HUDEP-2 (cell line): ENCODE results near the gene FSTL3.
"Not testable (repeated sequence)": the region's sequence is repeated elsewhere in the genome, so short reads cannot be mapped to it uniquely, and the experiment has no call there.

Experiments used
- DNase-seq, 76 experiments: peaks; one replicate each; lab custom pipeline; 2025; ENCODE audit not compliant: unreplicated experiment in 76 of 76; lab: John Stamatoyannopoulos, UW

FSTL3 gene

DNA sequence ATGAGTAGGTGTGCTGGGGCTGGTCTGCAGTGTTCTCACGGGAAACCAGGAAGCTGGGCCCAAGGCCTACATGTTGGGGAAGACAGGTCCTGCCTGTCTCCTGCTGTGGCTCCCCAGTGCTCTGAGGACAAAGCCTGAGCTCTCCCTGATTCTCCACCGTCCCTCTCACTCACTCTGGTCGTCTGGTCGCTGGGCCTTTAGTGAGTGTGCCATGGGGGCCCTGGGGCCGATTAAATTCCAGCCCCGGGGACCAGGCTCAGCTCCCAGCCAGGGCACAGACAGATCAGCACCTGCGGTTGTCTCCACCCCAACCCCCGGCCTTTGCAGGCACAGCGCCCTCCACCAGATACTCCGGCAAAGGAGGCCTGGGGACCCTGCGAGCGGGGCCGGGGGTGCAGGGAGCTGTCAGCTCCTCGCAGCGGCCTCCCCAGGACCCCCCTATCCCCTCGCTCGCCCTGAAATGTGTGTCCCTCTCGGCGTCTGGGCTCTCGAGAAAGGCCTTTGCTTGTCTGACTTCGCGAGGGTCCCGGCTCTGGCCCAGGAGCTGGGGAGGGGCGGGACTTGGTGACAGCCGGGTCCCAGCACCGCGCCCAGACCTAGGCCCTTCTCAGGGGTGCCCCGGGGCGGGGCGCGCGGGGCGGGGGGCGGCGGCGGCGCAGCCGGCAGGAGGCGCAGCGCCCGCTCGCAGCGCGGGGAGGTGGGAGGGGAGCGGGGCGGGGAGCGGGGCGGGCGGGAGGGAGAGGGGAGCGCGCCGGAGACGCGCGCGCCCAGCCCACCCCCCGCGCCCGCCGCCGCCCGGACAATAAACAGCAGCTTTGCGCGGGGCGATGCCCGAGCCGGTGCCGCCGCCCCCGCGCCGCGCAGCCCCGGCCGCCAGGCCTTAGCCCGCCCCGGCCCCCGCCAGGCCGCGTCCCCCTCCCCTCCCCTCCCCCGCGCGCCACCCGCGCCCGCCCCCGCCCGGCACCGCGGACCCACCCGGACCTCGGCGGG lies 32.3 kb downstream of the FSTL3 start, which contains the start of gene PALM:
TSS of gene PALM (plus strand) at position 782 of the 990 bp plus-strand sequence. CDS start 212 bp downstream, outside the sequence.
- peak in 1 of 76 experiments; percentile 31 for DNase-seq

DNA sequence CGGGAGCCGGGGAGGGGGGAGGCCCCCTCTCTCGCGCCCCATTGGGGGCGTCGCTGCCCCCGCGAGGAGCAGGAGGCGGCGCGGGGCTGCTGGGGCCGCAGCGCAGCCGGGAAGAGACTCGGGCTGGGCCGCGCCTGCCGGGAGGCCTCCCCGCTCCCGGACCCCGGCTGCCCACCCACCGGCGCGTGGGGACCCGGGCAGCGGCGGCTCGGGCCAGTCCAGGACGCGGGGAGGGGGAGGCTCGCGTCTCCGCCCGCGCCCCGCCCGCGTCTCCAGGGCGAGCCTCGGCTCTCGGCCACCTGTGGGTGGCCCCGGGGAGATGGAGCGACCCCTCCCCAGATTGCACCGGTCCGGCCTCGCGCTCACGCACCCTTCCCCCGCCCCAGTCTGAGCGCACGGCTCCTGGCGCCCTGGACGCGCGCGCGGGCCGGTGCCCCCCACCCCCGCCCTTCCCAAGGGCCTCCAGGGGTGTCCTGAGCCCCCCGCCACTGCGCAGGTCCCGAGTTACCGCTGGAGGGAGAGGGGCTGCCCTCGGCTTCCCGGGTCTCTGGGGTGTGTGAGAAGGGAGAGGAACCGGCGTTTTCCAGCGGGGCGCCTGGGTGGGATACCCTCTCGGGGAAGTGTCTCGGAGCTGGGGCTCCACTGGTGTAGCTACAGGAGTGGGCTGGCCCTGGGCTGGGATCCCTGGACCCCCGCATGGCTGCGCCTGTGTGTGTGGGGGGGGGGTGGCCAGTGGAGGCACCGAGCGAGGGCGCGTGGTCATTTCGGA lies 33.2 kb downstream of the FSTL3 start:
- no peak for DNase-seq

DNA sequence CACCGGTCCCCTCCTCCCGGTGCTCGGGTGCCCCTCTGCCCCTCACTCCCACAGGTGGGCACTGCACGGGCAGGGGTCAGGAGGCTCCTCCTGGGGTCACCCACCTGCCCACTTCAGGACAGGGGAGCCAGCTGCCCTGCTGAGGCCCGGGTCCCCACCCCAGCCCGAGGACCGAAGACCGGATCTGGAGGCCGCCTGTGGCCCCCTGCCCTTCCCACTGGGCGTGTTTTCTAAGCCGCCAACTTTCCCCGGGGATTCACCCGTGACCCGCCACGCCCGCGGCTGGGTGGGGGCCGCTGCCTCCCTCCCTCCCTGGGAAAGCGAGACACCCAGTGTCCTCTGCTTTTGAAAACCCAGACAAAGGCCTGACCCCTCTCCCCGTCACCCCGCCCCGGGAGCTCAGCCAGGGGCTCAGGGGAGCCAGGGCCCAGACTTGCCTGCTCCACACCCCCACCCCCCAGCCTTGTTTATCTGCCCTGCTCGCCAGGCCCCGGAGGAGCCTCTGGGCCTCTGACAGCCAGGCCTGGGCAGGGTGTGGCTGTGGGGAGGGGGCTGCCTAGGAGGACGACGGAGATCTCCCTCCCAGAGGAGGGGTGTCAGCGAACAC lies 33.9 kb downstream of the FSTL3 start:
- peak in 4 of 76 experiments; percentile 19 to 36 (median 32) for DNase-seq

DNA sequence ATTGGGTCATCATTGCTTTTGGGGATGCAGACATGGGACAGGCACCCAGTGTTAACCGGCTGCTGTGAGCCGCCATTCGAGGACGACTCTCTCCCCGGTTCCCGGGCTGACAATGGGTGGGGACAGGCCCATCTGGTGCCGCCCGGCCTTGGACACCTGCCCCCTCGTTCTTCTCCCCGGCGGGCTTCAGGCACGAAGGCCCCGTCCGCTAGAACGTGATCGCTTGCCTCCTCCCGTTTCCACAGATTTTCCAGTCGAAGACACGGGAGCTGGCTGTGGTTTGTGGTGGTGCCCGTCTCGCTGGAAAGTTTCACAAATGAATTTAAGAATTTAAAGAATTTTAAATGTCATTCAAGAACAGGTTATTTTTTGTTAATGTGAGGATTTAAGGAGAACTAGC lies 34.6 kb downstream of the FSTL3 start:
- no peak for DNase-seq

DNA sequence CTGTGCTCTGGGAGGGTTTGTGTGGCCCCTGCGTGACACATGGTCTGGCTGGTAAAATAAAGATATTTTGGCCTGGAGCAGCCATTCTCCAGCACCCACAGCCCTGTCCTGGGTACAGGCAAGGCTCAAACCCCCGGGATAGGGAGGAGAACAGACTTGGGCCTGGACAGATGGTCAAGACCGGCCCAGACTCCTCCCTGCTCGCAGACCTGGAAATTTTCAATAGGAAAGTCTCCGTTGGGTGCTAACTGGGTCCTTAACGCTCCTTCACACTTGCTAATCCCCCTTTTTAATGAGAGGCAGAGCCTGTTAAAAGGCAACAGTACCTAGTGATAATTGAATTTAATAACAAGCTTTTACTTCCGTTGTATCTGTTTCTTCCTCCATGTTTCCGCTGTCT lies 35.1 kb downstream of the FSTL3 start:
- no peak for DNase-seq

DNA sequence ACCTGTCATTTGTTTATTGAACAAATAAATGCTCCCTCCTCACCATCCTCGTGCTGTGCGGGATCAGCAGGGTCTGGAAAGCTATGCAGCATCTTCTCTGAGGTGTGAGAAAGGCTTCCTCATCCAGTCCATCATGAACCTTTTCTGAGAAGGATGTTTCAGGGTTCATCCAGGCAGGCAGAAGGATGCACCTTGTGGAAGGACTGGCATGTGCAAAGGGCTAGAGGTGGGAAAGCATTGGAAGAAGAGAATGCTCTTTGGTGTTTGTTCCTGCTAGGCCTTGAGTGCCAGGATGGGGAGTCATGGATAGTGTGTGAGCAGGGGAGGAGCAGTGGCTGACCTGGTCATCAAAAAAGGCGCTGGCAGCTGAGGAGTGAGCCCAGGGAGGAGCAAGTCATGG lies 39.2 kb downstream of the FSTL3 start:
- no peak for DNase-seq

DNA sequence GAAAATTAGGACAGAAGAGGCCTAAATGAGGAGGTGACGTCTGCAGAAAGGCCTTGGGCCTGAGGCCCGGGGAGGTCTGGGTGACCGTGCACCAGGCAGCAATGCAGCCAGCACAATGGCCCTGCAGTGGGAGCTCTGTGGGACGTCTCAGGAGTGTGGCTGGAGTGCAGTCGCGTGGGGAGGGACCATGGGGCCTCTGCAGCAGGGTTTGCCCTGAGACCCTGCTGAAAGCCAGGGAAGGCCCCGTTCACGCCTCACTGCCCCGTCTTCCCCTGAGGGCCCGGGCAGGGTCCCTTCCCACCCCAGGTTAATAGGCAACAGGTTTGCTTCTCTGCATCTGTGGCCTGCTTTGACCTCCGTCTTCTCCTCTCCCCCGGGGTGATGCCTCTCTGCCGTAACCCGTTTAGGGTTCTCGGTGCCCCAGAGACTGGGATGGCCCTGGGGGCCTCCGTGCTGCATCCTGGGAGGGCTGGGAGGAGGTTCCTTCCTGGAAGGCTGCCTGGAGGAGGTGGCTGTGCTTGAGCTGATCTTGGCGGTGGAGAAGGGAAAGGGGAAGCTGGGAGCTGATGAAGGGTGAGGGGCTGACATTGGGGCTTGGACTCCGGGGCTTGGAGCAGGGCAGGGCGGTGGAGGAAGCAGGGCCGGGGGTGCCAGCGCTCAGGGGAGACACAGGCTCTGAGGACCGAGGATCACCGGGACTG lies 42.2 kb downstream of the FSTL3 start:
- no peak for DNase-seq

DNA sequence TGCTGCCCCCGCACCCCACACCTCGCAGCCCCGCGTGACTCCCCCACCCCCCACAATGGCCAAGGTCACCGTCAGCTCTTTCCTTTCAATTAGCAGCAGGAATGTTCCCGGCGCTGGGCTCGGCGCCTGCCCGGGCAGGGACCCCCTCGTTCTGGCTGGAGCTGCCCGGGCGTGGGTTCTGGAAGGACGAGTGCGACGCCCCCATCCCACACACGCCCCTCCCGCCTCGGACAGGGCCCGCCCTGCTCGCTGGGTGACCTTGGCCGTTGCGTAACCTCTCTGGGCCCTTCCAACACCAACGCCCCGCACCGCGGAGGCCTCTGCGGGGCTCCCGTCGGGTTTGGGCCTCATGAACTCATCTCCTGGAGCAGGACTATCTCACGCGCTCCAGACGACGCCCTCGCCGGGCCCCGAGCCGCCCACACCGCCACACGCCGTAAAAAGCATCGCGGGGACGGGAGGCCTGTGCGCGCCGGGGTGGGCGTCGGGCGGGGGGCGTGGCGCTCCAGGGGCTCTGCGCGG lies 42.9 kb downstream of the FSTL3 start:
- DNase-seq = peak in 4 of 76 experiments; percentile 10 to 36 (median 16)

DNA sequence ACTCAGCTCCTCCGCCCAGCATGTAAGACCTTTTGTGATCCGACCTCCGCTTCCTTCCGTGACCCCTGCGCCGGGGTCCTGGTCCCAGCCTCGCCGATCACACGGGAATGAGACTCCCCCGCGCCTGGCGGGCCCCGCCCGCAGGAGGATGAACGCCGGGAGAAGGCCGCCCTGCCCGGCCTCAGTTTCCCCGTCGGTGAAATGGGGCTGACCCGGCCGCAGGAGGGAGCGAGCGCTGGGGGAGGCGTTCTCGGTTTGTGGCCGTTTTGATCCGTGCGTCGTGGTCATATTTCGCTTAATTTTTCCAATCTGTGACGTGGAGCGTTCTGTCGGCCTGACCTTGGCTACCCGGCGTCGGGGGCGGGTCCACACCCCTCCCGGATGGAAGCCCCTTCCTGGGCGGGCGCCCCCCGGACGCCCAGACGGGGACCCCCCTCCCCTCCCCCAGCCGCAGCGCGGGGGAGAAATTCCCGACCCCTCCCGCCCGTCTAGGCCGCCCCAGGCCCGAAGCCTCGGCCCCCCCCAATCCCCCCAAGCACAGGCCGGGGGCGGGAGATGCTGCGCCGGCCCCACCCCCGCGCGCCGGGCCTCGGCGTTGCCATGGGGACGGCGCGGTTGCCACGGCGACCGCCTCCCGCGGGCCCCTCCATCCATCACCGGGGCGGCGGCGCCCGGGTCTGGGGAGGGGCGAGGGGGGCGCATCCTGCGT lies 43.6 kb downstream of the FSTL3 start:
- no peak for DNase-seq

DNA sequence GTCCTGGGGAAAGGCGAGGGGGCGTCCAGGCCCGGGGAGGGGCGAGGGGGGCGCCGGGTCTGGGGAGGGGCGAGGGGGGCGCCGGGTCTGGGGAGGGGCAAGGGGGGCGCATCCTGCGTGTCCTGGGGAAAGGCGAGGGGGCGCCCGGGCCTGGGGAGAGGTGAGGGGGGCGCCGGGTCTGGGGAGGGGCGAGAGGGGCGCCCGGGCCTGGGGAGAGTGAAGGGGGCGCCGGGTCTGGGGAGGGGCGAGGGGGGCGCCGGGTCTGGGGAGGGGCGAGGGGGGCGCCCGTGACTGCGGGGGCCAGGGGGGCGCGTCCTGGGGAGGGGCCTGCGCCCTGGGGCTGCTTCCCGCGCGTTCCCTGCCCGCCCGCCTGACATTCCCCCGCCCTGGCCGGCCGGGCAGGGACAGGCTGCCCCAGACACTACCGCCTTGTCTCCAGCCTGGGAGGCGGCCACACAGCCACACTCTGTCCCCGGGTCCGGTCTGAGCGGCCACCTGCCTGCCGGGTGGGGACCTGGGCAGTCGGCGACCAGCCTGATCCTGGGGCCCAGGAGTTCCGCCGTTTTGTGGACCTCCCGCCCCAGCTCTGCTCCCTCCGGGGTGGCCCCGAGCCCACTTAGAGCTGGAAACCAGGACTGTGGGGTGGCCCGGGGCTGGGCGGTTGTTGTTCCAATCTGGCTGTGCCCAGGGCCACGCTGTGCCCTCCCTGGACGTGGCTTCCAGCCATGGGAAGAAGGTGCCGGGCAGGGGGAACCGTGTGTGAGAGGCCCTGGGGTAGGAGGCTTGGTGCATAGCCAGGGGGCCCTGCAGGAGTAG lies 44.4 kb downstream of the FSTL3 start:
- no peak for DNase-seq

DNA sequence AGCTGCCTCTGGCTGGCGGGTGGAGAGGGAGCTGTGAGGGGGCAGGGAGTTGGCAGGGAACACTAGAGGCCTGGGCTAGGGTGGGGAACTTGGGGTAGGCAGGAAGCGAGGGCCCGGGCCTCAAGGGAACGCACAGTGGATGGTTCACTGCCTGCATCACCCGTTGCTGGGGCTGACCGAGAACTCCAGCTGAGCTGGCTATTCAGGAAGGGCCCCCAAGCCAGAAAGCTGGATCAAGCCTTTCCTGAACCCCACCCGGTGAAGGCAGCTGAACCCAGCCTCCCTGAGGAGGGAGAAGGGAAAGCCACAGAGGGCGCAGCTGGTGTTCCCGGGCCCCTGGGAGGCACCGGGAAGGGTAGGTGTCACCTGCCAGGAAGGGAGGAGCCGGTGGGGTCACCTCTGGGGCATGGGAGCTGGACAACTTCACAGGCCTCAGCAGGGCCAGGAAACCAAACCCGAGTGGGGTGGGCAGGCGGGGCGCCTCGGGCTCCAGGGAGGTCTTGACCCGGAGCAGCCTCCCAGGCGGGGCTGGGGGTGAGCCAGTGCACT lies 46.4 kb downstream of the FSTL3 start:
- no peak for DNase-seq

DNA sequence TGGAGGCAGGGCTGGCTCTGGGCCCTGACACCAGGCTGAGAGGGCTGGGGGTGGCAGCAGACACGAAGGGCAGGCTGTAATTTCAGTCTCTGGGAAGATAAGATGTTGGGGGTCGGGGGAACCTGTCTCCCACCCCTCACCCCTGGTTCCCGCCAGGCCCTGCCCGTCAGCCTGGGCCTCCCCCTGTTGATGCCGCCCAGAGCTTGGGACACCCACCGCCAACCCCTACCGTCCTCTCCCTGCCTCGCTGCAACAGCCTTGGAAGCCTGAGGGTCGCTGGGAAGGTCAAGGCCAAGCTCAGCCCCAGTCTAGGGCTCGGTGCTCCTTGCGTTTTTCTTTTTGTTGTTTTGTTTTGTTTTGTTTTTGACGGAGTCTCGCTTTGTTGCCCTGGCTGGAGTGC lies 47.1 kb downstream of the FSTL3 start:
- no peak for DNase-seq

DNA sequence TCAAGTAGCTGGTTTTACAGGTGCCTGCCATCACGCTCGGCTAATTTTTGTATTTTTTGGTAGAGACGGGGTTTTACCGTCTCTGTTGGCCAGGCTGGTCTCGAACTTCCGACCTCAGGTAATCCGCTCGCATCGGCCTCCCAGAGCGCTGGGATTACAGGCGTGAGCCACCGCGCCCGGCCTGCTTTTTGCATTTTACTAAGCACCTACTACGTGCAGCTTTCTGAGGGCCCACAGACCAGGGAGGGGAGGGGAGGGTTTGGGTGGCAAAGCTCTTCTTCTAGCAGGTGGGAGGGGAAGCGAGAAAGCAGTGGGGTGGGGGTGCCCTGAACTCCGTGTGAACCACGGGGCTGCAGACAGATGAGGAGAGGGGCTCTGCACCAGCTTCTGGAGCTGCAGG lies 47.5 kb downstream of the FSTL3 start:
- DNase-seq = no peak

DNA sequence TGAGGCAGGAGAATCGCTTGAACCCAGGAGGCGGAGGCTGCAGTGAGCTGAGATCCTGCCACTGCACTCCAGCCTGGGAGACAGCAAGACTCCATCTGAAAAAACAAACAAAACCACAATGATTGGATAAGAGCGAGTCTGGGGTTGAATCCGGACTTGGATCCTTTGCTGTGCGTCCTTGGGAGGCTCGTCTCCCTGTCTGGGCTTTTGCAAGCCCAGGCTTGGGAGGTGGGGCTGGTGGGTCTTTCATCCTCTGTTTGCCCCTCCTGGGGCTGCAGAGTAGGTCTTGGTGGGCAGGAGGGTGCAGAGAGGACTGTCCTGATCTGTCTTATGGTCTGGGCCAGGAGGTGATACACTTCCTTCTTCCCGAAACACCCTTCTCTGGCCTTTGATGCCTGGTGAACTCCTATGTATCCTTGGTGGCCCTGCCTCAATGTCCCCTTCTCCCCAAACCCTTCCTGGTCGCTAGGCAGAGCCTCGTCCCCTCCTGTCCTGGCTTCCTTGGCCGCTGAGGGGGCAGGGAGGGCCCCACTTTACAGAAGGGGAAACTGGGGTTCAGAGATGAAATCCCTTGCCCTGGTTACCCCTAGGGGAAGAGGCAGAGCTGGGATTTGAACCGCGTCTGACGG lies 49.4 kb downstream of the FSTL3 start:
- no peak for DNase-seq

DNA sequence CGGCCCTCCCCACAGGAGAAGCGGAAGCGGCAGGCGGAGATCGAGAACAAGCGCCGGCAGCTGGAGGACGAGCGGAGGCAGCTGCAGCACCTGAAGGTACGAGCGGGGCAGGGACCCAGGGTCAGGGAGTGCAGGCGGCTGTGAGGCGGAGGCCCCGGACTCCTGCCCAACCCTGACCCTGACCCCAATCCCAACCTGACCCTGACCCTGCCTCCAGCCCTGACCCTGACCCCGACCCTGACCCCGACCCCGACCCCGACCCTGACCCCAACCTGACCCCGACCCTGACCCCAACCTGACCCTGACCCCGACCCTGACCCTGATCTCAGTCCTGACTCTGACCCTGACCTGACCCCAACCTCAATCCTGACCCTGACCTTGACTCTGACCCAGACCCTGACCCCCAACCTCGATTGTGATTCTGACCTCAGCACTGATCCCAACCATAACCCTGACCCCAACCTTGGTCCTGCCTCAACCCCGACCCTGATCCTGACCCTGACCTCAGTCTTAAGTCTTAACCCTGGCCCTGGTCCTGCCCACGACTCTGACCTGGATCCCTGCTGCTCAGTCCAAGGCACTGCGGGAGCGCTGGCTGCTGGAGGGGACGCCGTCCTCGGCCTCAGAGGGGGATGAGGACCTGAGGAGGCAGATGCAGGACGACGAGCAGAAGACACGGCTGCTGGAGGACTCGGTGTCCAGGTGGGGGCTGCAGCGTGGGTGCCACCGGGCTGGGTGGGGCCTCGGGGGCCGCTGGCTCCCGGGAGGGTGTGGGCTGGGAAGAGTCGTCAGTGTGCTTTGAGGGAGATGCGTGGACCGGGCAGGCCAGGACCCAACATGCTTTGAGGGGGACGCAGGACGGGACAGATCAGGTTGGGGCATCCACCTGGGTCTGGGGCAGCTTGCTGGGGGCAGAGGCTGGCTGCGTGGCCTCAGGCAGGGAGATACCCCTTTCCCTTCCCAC lies 51.1 kb downstream of the FSTL3 start:
- DNase-seq = no peak

DNA sequence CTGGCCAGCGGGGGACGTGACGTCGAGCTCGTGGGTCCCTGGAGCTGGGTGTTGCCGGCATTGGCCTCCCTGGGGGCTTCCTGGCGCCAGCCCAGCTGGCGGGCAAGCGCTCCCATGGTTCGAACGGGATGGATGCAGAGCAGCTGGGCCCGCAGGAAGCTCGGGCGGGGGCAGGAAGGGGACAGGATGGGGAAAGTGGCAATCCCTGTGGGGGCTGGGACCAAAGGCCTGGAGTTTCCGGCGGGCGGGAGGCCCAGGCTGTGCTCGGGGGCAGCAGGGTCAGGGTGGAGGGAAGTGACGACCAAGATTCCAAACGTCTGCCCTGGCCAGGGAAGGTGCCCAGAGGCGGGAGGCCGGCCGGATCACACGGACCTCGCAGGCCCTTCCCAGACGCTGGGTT lies 51.8 kb downstream of the FSTL3 start:
- DNase-seq = no peak

DNA sequence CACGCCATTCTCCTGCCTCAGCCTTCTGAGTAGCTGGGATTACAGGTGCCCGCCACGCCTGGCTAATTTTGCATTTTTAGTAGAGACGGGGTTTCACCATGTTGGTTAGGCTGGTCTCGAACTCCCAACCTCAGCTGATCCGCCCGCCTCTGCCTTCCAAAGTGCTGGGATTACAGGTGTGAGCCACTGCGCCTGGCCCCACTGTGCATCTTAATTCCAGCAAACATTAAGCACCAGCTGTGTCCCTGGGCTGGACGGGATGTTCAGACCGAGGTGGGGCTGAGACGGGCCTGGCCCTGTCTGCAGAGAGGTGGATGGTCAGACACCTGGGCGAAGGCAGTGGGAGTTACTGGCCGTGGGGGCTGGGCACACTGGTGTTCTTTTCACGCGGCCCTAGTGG lies 53.4 kb downstream of the FSTL3 start:
- not testable (repeated sequence) for DNase-seq
